Parathyroid adenoma (tissue), 2 donors: ENCODE measurements around the gene GALNTL6.

Experiments used
- H2AFZ ChIP-seq: fragments of 300-600 bp; sonication (generic); one replicate; pipeline ENCODE4 v1.7.0; 2017; ENCODE audit warnings: antibody characterized with exemption, mild to moderate bottlenecking
- H3K27ac ChIP-seq: fragments of 300-600 bp; sonication (generic); one replicate; pipeline ENCODE4 v1.7.0; 2017
- H3K27me3 ChIP-seq: fragments of 300-600 bp; sonication (generic); one replicate; pipeline ENCODE4 v1.7.0; 2017; ENCODE audit warnings: low read length; ENCODE audit not compliant: control insufficient read depth, insufficient read depth
- H3K36me3 ChIP-seq: fragments of 300-600 bp; sonication (generic); one replicate; pipeline ENCODE4 v1.7.0; 2017; ENCODE audit warnings: low read length; ENCODE audit not compliant: control insufficient read depth, insufficient read depth
- H3K4me1 ChIP-seq: fragments of 300-600 bp; sonication (generic); one replicate; pipeline ENCODE4 v1.7.0; 2017; ENCODE audit warnings: control low read depth
- H3K4me2 ChIP-seq: fragments of 300-600 bp; sonication (generic); one replicate; pipeline ENCODE4 v1.7.0; 2017; ENCODE audit warnings: low read length
- H3K4me3 ChIP-seq: fragments of 300-600 bp; sonication (generic); one replicate; pipeline ENCODE4 v1.7.0; 2017; ENCODE audit warnings: low read depth, low read length
- H3K79me2 ChIP-seq: fragments of 300-600 bp; sonication (generic); one replicate; pipeline ENCODE4 v1.7.0; 2017; ENCODE audit warnings: control low read depth
- H3K9ac ChIP-seq: fragments of 300-600 bp; sonication (generic); one replicate; pipeline ENCODE4 v1.7.0; 2017; ENCODE audit warnings: mild to moderate bottlenecking
- H3K9me3 ChIP-seq: fragments of 300-600 bp; sonication (generic); one replicate; pipeline ENCODE4 v1.7.0; 2017; ENCODE audit warnings: low read length; ENCODE audit not compliant: control insufficient read depth
- CTCF ChIP-seq: fragments of 300-600 bp; sonication (generic); IDR thresholded peaks from one replicate; pipeline ENCODE4 v1.7.0; 2017; ENCODE audit warnings: antibody characterized with exemption, mild to moderate bottlenecking
- donor health status: primary hyperparathyroidism.

Gene GALNTL6

GRCh38 chr4:173012608-173013007 lies 1199.4 kb downstream of the GALNTL6 start:
- no peaks in the 10 kb centered on the region for H3K79me2 ChIP-seq
- no peak overlapping the region for H3K27ac ChIP-seq
- no peaks in the 10 kb centered on the region for H3K36me3 ChIP-seq
- no peak overlapping the region for H2AFZ ChIP-seq
- no peak overlapping the region for H3K9ac ChIP-seq
- TF ChIP-seq CTCF: no peak
- H3K4me1 ChIP-seq: no peaks in the 10 kb centered on the region
- H3K9me3 ChIP-seq: no peaks in the 10 kb centered on the region
- no peaks in the 10 kb centered on the region for H3K27me3 ChIP-seq
- no peak overlapping the region for H3K4me2 ChIP-seq
- no peak overlapping the region for H3K4me3 ChIP-seq

GRCh38 chr4:173013232-173013930 lies 1200.2 kb downstream of the GALNTL6 start:
- H3K9ac ChIP-seq: no peak overlapping the region
- no peak overlapping the region for H3K4me3 ChIP-seq
- no peak overlapping the region for H3K4me2 ChIP-seq
- H3K27me3 ChIP-seq: no peaks in the 10 kb centered on the region
- no peaks in the 10 kb centered on the region for H3K4me1 ChIP-seq
- H3K9me3 ChIP-seq: no peaks in the 10 kb centered on the region
- H2AFZ ChIP-seq: no peak overlapping the region
- H3K27ac ChIP-seq: no peak overlapping the region
- no peaks in the 10 kb centered on the region for H3K79me2 ChIP-seq
- peak; percentile 64 for TF ChIP-seq CTCF
- H3K36me3 ChIP-seq: no peaks in the 10 kb centered on the region

- H3K27me3 ChIP-seq: no peaks in the 10 kb centered on the region
- no peaks in the 10 kb centered on the region for H3K9me3 ChIP-seq
- no peaks in the 10 kb centered on the region for H3K4me1 ChIP-seq
- no peaks in the 10 kb centered on the region for H3K36me3 ChIP-seq
- H3K79me2 ChIP-seq: no peaks in the 10 kb centered on the region
- H3K27ac ChIP-seq: no peak overlapping the region
- peak overlapping the region; percentile 9 for H2AFZ ChIP-seq
- no peak overlapping the region for H3K4me2 ChIP-seq
- no peak for TF ChIP-seq CTCF
- no peak overlapping the region for H3K4me3 ChIP-seq
- no peak overlapping the region for H3K9ac ChIP-seq
Observed at GRCh38 chr4:173014113-173014558, 1200.9 kb downstream of the GALNTL6 start.

GRCh38 chr4:173014836-173015235 lies 1201.6 kb downstream of the GALNTL6 start:
- Histone ChIP-seq H2AFZ (peak overlapping the region; percentile 9), H3K9ac (no peak overlapping the region), H3K79me2 (no peaks in the 10 kb centered on the region), H3K4me2 (no peak overlapping the region), H3K4me1 (no peaks in the 10 kb centered on the region), H3K36me3 (no peaks in the 10 kb centered on the region), H3K4me3 (no peak overlapping the region), H3K27ac (no peak overlapping the region), H3K27me3 (no peaks in the 10 kb centered on the region), H3K9me3 (no peaks in the 10 kb centered on the region)
- no peak for TF ChIP-seq CTCF

GRCh38 chr4:173017802-173018201 lies 1204.6 kb downstream of the GALNTL6 start:
- no peaks in the 10 kb centered on the region for H3K4me1 ChIP-seq
- no peak overlapping the region for H3K27ac ChIP-seq
- H2AFZ ChIP-seq: no peak overlapping the region
- no peaks in the 10 kb centered on the region for H3K27me3 ChIP-seq
- no peak for TF ChIP-seq CTCF
- H3K9me3 ChIP-seq: no peaks in the 10 kb centered on the region
- no peaks in the 10 kb centered on the region for H3K36me3 ChIP-seq
- no peak overlapping the region for H3K9ac ChIP-seq
- H3K79me2 ChIP-seq: no peaks in the 10 kb centered on the region
- H3K4me2 ChIP-seq: no peak overlapping the region
- no peak overlapping the region for H3K4me3 ChIP-seq
